Memory B cell (primary cell): ENCODE measurements around the gene PLAC1.

Source experiments
- ATAC-seq: fragments of 150-1000 bp; cut with Tn5 transposase; 2 replicates; pipeline ENCODE4 v1.10.0; 2021; ENCODE audit warnings: low read depth, mild to moderate bottlenecking, moderate library complexity
- DNase-seq, 2 donors: peaks; one replicate each; pipeline ENCODE4 v3.0.0; 2022; ENCODE audit warnings: low spot score in 2 of 2
- H3K27ac Mint-ChIP-seq: one replicate; pipeline ENCODE4 v1.8.0; 2022; ENCODE audit warnings: mild to moderate bottlenecking, moderate library complexity, mixed read lengths
- H3K27me3 Mint-ChIP-seq: one replicate; pipeline ENCODE4 v1.8.0; 2022; ENCODE audit warnings: mixed read lengths
- H3K36me3 Mint-ChIP-seq: one replicate; pipeline ENCODE4 v1.8.0; 2022; ENCODE audit warnings: mild to moderate bottlenecking, mixed read lengths
- H3K4me1 Mint-ChIP-seq: one replicate; pipeline ENCODE4 v1.8.0; 2022; ENCODE audit warnings: mixed read lengths
- H3K4me3 Mint-ChIP-seq: one replicate; pipeline ENCODE4 v1.8.0; 2022; ENCODE audit warnings: mild to moderate bottlenecking, moderate library complexity, mixed read lengths
- H3K9me3 Mint-ChIP-seq: one replicate; pipeline ENCODE4 v1.8.0; 2022; ENCODE audit warnings: mixed read lengths

The PLAC1 gene

DNA sequence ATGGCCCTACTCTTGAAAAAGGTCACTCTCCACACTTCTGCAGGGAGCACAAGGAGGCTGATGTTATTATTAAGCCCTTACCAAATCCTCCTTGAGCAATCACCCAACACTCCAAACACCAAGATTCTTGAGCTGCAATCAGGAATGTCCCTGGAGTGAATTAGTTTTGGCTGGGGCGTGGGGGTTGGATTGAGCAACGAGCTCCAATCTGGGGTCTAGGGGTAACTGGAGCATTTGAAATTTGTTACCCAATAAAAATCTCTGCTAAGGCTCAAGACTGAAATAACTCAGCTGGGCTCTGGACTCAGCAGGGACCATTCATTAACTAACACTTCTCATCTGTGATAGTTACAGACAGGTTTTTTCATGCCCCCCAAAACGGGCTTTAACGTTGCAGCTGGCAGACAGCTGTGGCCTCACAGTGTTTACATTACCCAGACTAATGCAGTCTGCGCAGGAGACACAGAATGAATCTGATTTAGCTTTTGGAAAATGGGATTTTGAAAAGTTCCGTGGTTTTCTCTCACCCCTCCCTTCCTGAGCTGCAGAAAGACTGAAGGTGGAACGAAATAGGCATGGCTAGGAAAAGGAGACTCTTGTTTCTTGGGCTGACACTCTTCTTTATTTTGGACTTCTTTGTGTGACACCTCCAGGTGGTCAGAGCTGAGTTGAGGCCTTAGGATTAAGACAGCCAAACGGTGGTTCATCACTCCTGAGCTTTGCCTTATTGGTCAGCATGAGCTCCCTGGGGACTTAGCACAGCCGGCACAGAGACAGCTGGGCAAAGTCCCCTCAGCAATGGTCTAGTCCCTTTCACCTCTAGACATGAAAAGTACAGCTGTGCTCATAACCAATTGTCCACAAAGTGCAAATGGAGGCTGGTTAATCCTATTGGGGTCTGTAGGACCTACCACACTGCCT is 26.6 kb downstream of the PLAC1 start:
- Mint-ChIP-seq H3K4me1 (no peaks in the 10 kb centered on the region), H3K36me3 (no peaks in the 10 kb centered on the region), H3K4me3 (no peak overlapping the region), H3K27me3 (peaks cover 9% of the 10 kb centered on the region), H3K27ac (no peak overlapping the region), H3K9me3 (no peaks in the 10 kb centered on the region)
- DNase-seq (no peak), ATAC-seq (no peak)

DNA sequence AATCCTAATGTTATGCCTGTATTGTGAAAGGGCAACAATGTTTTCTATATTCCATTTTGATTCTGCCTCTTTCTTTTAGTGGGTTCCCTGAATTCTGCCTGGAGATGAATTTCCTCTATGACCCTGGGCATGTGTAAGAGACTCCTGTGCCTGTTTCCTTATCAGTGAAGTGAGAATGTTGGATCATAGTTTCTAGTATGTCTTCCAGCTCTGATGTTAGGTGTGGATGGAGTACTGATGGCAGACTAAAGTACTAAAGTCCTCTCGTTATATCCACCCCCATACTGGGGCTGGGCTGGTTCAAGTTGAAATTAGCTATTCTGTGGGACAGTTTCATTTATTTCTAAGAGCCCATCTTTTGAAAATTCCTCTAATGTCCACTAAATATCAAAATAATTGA is 29.6 kb downstream of the PLAC1 start:
- no peaks in the 10 kb centered on the region for H3K9me3 Mint-ChIP-seq
- DNase-seq, result no peak
- H3K36me3 Mint-ChIP-seq, result no peaks in the 10 kb centered on the region
- no peak overlapping the region for H3K27ac Mint-ChIP-seq
- no peaks in the 10 kb centered on the region for H3K4me1 Mint-ChIP-seq
- H3K4me3 Mint-ChIP-seq, result no peak overlapping the region
- H3K27me3 Mint-ChIP-seq, result peaks cover 7% of the 10 kb centered on the region
- ATAC-seq, result no peak

DNA sequence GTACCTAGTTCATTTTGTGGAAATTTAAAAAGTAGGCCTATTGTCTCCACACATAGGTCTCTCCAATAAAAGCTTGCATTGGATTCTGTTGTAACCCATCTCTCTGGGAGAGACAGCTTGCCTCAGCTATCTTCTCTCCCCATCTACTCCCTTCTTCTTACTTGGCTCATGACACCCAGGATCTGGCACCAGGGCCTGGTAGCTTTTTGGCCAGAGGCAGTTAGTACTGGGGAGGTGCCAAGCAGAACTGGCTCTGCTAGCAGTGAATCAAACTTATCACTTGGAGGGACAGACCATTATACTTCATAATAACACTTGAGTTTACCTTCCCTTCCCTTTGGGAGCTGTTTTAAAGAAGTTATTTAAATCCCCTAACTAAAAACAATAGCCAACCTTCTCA is 31.8 kb downstream of the PLAC1 start:
- no peaks in the 10 kb centered on the region for H3K9me3 Mint-ChIP-seq
- H3K27ac Mint-ChIP-seq, result no peak overlapping the region
- no peak for ATAC-seq
- H3K36me3 Mint-ChIP-seq, result no peaks in the 10 kb centered on the region
- DNase-seq, result no peak
- no peak overlapping the region for H3K4me3 Mint-ChIP-seq
- H3K4me1 Mint-ChIP-seq, result no peaks in the 10 kb centered on the region
- peaks cover 3% of the 10 kb centered on the region for H3K27me3 Mint-ChIP-seq

DNA sequence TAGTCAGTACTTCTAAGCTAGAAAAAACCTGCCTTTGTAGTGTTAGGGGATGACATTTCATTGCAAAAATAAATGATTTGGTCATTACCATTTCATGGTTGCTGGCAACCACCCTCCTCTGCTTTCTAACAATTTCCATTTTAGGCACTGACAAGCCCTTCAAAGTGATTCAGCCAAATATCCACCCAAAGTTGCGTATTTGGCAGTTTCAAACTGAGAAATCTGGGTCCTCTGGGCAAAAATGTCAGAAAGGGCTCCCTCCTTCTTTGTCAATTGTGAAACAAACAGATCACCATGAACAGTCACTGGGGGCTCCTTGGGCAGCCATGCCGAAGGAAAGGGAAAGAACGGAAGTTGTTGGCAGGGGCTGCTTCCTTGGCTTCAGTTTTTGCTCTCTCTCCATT is 33.0 kb downstream of the PLAC1 start:
- H3K36me3 Mint-ChIP-seq, result no peaks in the 10 kb centered on the region
- H3K9me3 Mint-ChIP-seq, result no peaks in the 10 kb centered on the region
- H3K27me3 Mint-ChIP-seq, result peaks cover 5% of the 10 kb centered on the region
- H3K27ac Mint-ChIP-seq, result no peak overlapping the region
- no peak for DNase-seq
- ATAC-seq, result no peak
- H3K4me3 Mint-ChIP-seq, result no peak overlapping the region
- no peaks in the 10 kb centered on the region for H3K4me1 Mint-ChIP-seq

DNA sequence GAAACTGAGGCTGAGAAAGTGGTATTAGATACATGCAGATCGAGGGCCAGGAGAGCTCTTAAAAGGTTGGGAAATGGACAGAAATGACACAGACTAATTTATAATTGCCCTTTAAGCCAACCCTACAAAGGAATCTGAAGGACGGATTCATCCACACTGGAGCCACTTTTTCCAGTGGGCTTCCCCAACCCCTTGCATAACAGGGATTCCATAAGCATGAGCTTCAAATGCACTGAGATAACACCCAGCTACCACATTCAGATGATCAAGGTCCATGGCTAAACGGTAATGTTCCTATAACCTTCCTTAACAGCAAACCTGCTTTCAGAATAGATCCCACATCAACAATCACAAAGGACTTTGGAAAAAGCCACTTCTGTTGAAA is 34.2 kb downstream of the PLAC1 start:
- ATAC-seq (no peak), DNase-seq (no peak)
- Mint-ChIP-seq H3K27ac (no peak overlapping the region), H3K27me3 (peaks cover 3% of the 10 kb centered on the region), H3K36me3 (no peaks in the 10 kb centered on the region), H3K4me1 (no peaks in the 10 kb centered on the region), H3K4me3 (no peak overlapping the region), H3K9me3 (no peaks in the 10 kb centered on the region)

DNA sequence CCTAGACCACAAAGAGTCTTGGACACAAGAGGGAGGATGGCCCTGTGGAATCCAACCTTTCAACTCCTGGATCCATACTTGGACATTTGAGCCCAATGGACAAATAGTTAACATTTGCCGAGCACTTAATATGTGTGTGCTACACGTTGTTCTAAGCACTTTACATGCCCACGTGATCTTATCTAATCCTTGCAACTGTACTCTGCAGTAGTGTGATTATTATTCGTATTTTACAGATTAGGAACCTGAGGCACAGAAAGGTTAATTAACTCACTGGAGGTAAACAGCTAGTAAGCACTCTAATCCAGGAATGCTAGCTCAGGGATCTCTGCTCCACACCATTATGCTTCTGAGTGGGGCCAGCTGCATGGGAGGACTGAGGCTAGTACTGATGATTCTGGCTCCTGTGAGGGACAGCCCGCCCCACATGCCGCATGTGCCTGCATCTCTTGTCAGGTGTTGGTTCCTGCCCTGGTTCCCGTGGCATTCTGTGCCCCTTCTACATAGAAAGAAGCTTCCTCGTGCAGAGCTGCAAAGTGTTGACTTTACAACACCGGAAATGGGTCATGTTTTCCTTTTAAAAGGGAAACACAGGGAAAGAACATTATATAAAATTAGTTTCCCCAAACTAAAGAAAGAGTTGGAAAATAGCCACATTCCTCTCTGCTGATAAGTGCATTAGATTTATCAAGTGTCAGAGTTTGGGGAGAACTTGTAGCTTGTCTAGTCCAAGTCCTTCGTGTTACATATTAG is 34.8 kb downstream of the PLAC1 start:
- DNase-seq (no peak), ATAC-seq (no peak)
- Mint-ChIP-seq H3K9me3 (no peaks in the 10 kb centered on the region), H3K4me3 (no peak overlapping the region), H3K27ac (no peak overlapping the region), H3K27me3 (peaks cover 3% of the 10 kb centered on the region), H3K4me1 (no peaks in the 10 kb centered on the region), H3K36me3 (no peaks in the 10 kb centered on the region)

DNA sequence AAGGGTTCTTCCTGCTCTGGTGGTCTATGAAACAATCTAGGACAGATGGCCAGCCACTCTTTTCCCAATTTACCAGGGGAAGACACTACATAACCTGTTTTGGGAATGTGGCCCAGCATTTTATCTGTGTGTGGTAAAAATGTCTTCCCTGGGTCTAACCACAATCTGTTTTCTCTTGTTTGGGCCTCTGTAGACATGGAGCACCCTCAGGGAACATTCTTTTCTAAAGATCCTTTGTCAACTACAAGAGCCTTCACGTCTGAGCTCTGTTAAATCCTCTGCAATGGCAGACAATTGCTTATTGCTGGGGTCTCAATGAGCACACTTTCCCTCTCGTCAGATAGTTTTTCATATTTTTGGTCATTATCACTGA is 35.5 kb downstream of the PLAC1 start:
- no peak for ATAC-seq
- Mint-ChIP-seq H3K27ac (no peak overlapping the region), H3K27me3 (peaks cover 3% of the 10 kb centered on the region), H3K4me3 (no peak overlapping the region), H3K9me3 (no peaks in the 10 kb centered on the region), H3K36me3 (no peaks in the 10 kb centered on the region), H3K4me1 (no peaks in the 10 kb centered on the region)
- no peak for DNase-seq

DNA sequence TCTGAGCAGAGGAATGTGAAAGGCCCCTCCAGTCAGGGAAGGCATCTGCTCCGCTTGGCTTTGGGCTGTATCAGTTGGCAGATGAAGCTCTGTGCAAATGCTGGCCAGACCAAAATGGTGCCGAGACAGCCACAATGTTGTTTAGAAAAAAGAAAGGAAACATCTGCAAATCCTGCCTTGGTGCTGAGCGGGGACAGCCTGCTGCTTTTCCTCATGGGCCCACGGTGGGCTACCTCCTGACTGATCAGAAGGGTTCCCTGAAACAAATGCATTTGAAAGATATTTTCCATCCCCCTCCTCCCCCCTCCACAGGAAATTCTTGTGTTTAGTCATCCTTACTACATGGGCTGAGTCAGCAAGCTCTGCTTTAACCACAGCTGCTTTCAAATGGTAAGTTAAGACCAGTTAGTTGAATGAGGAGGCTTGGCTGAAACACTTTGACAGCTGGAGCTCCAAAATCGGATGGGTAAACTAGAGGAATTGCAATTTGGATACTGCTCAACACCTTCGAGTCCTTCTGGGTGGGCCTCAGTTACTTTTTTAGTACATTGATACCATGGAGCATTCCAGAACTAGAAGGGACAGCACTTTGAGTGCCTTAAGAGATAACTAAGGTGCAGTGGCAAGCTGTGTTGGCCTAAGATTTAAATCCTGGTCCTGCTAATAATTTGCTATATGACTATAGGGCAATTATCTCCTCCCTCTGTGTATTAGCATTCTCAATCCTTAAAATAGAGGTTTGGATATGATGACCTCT is 36.0 kb downstream of the PLAC1 start:
- Mint-ChIP-seq H3K27me3 (peaks cover 2% of the 10 kb centered on the region), H3K9me3 (no peaks in the 10 kb centered on the region), H3K27ac (no peak overlapping the region), H3K36me3 (no peaks in the 10 kb centered on the region), H3K4me1 (no peaks in the 10 kb centered on the region), H3K4me3 (no peak overlapping the region)
- no peak for ATAC-seq
- no peak for DNase-seq

DNA sequence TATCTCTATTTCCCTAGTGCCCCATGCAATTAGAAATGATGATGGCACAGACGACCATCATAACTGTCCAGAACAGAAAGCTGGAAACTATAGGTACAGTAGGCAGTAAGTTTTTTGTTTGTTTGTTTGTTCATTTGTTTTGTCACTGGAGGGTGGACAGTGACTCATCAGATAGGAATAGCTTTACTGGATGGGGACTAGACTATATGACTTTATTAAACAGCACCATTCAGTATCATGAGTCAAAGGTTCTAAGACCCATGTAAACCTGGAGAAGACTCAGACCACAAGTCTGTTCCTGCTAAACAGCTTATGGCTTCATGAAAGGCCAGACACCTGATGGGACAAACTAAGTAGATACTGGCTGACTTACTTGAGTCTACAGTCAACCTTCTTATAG is 38.4 kb downstream of the PLAC1 start:
- Mint-ChIP-seq H3K27me3 (peaks cover 2% of the 10 kb centered on the region), H3K9me3 (no peaks in the 10 kb centered on the region), H3K4me1 (no peaks in the 10 kb centered on the region), H3K27ac (no peak overlapping the region), H3K4me3 (no peak overlapping the region), H3K36me3 (no peaks in the 10 kb centered on the region)
- DNase-seq, result no peak
- ATAC-seq, result no peak

DNA sequence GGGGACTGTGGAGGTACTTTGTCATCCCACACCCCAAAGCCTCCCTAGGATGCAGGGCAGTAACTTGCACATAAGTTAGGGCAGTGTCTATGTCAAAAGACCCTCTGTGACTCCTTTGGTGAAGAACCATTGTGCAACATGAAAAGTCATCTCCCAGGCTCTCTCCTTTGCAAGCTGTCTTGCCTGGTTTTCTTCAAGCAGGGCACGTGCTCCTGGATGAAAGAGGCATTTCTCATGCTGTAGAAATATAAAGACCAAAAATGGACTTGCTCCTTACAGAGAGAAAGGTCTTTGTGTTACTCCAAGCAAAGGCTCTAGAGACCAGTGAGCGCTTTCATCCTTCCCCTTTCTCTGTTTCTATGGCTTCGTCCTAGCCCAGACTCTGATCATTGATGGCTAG is 44.9 kb downstream of the PLAC1 start:
- H3K4me3 Mint-ChIP-seq, result no peak overlapping the region
- H3K9me3 Mint-ChIP-seq, result no peaks in the 10 kb centered on the region
- no peaks in the 10 kb centered on the region for H3K36me3 Mint-ChIP-seq
- no peak overlapping the region for H3K27ac Mint-ChIP-seq
- ATAC-seq (no peak), DNase-seq (no peak)
- no peaks in the 10 kb centered on the region for H3K4me1 Mint-ChIP-seq
- H3K27me3 Mint-ChIP-seq, result peaks cover 4% of the 10 kb centered on the region

DNA sequence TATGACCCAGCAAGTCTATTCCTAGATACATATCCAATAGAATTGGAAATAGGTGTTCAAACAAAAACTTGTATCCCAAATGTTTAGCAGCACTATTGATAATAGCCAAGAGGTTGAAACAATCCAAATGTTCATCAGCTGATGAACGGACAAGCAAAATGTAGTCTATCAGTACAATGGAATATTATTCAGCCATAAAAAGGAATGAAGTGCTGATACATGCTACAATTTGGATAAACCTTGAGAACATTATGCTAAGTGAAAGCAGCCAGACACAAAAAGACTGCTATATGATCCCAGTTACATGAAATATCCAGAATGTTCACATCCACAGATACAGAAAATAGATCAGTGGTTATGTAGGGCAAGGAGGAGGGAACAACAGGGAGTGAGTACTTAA is 50.1 kb downstream of the PLAC1 start:
- H3K27me3 Mint-ChIP-seq, result no peaks in the 10 kb centered on the region
- ATAC-seq (no peak), DNase-seq (no peak)
- H3K4me1 Mint-ChIP-seq, result no peaks in the 10 kb centered on the region
- H3K9me3 Mint-ChIP-seq, result no peaks in the 10 kb centered on the region
- no peak overlapping the region for H3K4me3 Mint-ChIP-seq
- no peak overlapping the region for H3K27ac Mint-ChIP-seq
- H3K36me3 Mint-ChIP-seq, result no peaks in the 10 kb centered on the region

DNA sequence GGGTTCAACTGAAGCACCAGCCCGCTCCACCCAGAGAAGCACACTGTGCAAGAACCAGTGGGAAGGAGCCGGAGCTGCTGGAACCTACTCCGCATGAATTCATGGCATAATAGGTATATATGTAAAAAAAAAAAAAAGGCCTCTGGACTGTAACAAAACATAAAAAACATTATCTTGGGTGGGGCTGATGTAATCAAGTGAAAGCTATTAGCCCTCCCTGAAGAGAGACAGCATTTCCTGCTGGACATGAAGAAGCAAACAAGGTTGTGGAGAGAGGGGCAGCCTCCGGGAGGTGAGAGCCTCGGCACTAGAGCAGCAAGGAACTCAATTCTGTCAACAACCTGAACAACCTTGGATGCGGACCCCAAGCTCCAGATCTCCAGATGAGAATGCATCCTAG is 50.7 kb downstream of the PLAC1 start:
- no peak for ATAC-seq
- peaks cover 1% of the 10 kb centered on the region for H3K27me3 Mint-ChIP-seq

DNA sequence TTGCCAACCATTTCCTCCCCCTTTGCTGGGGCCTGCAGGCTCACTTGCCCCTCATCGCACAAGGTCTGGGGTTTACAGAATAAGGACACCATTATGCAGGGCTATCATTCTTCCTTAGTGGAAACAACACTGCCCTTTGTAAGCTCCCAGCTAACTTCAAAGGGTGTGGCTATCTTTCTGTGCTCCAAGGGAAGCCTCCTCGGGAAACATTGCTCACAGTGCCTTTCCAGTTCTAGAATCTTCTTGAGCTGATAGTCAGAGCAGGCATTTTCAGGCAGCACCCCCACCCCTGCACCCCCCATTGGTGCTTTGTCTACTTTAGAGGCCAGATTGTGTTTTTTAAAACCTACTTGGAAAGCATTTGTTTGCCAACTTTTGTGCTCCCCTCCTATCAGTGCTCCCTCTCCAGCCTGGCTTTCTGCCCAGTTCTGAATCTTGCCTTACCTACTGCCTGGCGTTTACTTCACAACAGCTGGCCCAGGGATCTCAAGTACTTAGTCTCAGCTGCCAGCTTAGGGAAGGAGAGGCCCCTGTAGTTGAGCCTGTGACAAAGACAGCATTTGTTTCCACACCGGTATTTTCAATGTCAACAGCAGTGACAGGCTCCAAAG is 53.5 kb downstream of the PLAC1 start:
- H3K27ac Mint-ChIP-seq, result no peak overlapping the region
- peaks cover 4% of the 10 kb centered on the region for H3K27me3 Mint-ChIP-seq
- H3K4me3 Mint-ChIP-seq, result no peak overlapping the region
- DNase-seq (no peak), ATAC-seq (no peak)
- H3K4me1 Mint-ChIP-seq, result no peaks in the 10 kb centered on the region
- H3K36me3 Mint-ChIP-seq, result no peaks in the 10 kb centered on the region
- H3K9me3 Mint-ChIP-seq, result peaks cover 3% of the 10 kb centered on the region

More for the DNA sequence above, 50.7 kb downstream of the PLAC1 start:
- no peaks in the 10 kb centered on the region for H3K36me3 Mint-ChIP-seq
- H3K4me3 Mint-ChIP-seq, result no peak overlapping the region
- H3K27ac Mint-ChIP-seq, result no peak overlapping the region
- H3K4me1 Mint-ChIP-seq, result no peaks in the 10 kb centered on the region
- H3K9me3 Mint-ChIP-seq, result peaks cover 1% of the 10 kb centered on the region
- DNase-seq, result no peak
